SK-N-SH treated with all-trans-retinoic acid at 6 μM for 48 hours (cell line): ENCODE measurements around the gene NOX5.

Experiments
- ATAC-seq: fragments of 200-7000 bp; cut with Tn5 transposase; 3 replicates; pipeline ENCODE4 v1.9.1; 2020; ENCODE audit warnings: mild to moderate bottlenecking, moderate library complexity
- ARNTL ChIP-seq: fragments of 450-650 bp; formaldehyde crosslinking; IDR thresholded peaks from 2 replicates; pipeline ENCODE4 v1.5.0; 2020; ENCODE audit warnings: low read depth, mild to moderate bottlenecking, moderate library complexity, borderline replicate concordance
- BACH2 ChIP-seq: fragments of 250-450 bp; sonication (Bioruptor Pico); IDR thresholded peaks from 2 replicates; pipeline ENCODE4 v1.9.0; 2021; ENCODE audit warnings: mild to moderate bottlenecking, borderline replicate concordance
- CSDC2 ChIP-seq: fragments of 250-450 bp; sonication (Bioruptor Pico); IDR thresholded peaks from 2 replicates; pipeline ENCODE4 v1.5.0; 2020; ENCODE audit warnings: mild to moderate bottlenecking, moderate library complexity
- GLIS3 ChIP-seq: fragments of 250-450 bp; sonication (Bioruptor Pico); IDR thresholded peaks from 2 replicates; pipeline ENCODE4 v1.5.0; 2020; ENCODE audit warnings: mild to moderate bottlenecking, moderate library complexity
- ISL1 ChIP-seq: fragments of 250-450 bp; sonication (Bioruptor Pico); IDR thresholded peaks from 2 replicates; pipeline ENCODE4 v2.1.2; 2022; ENCODE audit warnings: mild to moderate bottlenecking, moderate library complexity
- OSR1 ChIP-seq: fragments of 250-450 bp; sonication (Bioruptor Pico); IDR thresholded peaks from 2 replicates; pipeline ENCODE4 v1.8.0; 2022; ENCODE audit warnings: moderate library complexity, mild to moderate bottlenecking, inconsistent platforms
- PPARA ChIP-seq: fragments of 250-450 bp; sonication (Bioruptor Pico); IDR thresholded peaks from 2 replicates; pipeline ENCODE4 v1.5.0; 2020; ENCODE audit warnings: mild to moderate bottlenecking, borderline replicate concordance
- RARB ChIP-seq: fragments of 250-450 bp; sonication (Bioruptor Pico); IDR thresholded peaks from 2 replicates; pipeline ENCODE4 v1.8.0; 2021; ENCODE audit warnings: mild to moderate bottlenecking, moderate library complexity
- SNAI2 ChIP-seq: fragments of 250-450 bp; sonication (Bioruptor Pico); IDR thresholded peaks from 2 replicates; pipeline ENCODE4 v1.5.0; 2020; ENCODE audit warnings: mild to moderate bottlenecking, moderate library complexity
- ZFP3 ChIP-seq: fragments of 250-450 bp; sonication (Bioruptor Pico); IDR thresholded peaks from 2 replicates; pipeline ENCODE4 v1.5.0; 2020; ENCODE audit warnings: mild to moderate bottlenecking, moderate library complexity
- ZFP30 ChIP-seq: fragments of 450-650 bp; formaldehyde crosslinking; IDR thresholded peaks from 2 replicates; pipeline ENCODE4 v1.5.0; 2022; ENCODE audit warnings: mild to moderate bottlenecking, moderate library complexity
- ZNF565 ChIP-seq: fragments of 450-650 bp; formaldehyde crosslinking; conservative IDR thresholded peaks from 2 replicates; pipeline ENCODE4 v1.5.0; 2020; ENCODE audit warnings: low read depth, mild to moderate bottlenecking, moderate library complexity
- ZNF70 ChIP-seq: fragments of 450-650 bp; formaldehyde crosslinking; IDR thresholded peaks from 2 replicates; pipeline ENCODE4 v1.5.0; 2020; ENCODE audit warnings: mild to moderate bottlenecking, moderate library complexity
- ZNF8 ChIP-seq: fragments of 450-650 bp; formaldehyde crosslinking; IDR thresholded peaks from 2 replicates; pipeline ENCODE4 v1.5.0; 2020; ENCODE audit warnings: mild to moderate bottlenecking, moderate library complexity
- TF ChIP-seq, protein P1 (sequence below): fragments of 250-450 bp; sonication (Bioruptor Pico); IDR thresholded peaks from 2 replicates; pipeline ENCODE4 v1.5.1; 2021; ENCODE audit warnings: mild to moderate bottlenecking, moderate library complexity
- TF ChIP-seq, protein P2 (sequence below): fragments of 250-450 bp; sonication (Bioruptor Pico); IDR thresholded peaks from 2 replicates; pipeline ENCODE4 v1.8.0; 2020; ENCODE audit warnings: mild to moderate bottlenecking, moderate library complexity, borderline replicate concordance
- TF ChIP-seq, protein P3 (sequence below): fragments of 250-450 bp; sonication (Bioruptor Pico); IDR thresholded peaks from 2 replicates; pipeline ENCODE4 v1.8.0; 2021; ENCODE audit warnings: low read depth, mild to moderate bottlenecking, moderate library complexity, borderline replicate concordance
- TF ChIP-seq, protein P4 (sequence below): fragments of 250-450 bp; sonication (Bioruptor Pico); IDR thresholded peaks from 2 replicates; pipeline ENCODE4 v1.5.1; 2020; ENCODE audit warnings: low read depth, mild to moderate bottlenecking, moderate library complexity
- TF ChIP-seq, protein P5 (sequence below): fragments of 250-450 bp; sonication (Bioruptor Pico); IDR thresholded peaks from 2 replicates; pipeline ENCODE4 v1.5.0; 2020; ENCODE audit warnings: mild to moderate bottlenecking, moderate library complexity

Gene NOX5

DNA sequence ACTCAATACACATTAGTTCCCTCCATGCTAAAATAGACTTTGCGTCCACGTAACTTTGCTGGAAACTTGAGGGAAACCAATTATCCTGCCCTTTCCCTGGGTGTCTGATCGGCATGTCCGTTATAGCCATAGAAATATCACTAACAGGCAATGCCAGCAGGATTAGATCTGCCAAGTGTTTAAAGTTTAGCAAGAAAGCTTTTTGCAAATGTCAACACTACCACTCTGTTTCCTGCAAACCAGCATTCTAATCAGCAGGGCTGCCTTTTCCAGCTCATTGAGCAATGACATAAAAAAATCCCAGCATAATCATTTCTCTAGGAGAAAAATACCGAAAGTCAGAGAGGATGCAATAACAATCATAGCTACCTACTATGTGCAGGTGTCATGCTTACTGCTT, 60.9 kb downstream of the NOX5 start:
- TF ChIP-seq ZNF565: no peak
- TF ChIP-seq, protein P1, sequence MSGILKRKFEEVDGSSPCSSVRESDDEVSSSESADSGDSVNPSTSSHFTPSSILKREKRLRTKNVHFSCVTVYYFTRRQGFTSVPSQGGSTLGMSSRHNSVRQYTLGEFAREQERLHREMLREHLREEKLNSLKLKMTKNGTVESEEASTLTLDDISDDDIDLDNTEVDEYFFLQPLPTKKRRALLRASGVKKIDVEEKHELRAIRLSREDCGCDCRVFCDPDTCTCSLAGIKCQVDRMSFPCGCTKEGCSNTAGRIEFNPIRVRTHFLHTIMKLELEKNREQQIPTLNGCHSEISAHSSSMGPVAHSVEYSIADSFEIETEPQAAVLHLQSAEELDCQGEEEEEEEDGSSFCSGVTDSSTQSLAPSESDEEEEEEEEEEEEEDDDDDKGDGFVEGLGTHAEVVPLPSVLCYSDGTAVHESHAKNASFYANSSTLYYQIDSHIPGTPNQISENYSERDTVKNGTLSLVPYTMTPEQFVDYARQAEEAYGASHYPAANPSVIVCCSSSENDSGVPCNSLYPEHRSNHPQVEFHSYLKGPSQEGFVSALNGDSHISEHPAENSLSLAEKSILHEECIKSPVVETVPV (CRISPR knock-in tag): no peak
- no peak for TF ChIP-seq RARB (CRISPR knock-in tag)
- no peak for TF ChIP-seq SNAI2 (CRISPR knock-in tag)
- TF ChIP-seq ZFP3 (CRISPR knock-in tag): no peak
- no peak for TF ChIP-seq ISL1 (CRISPR knock-in tag)
- TF ChIP-seq CSDC2 (CRISPR knock-in tag): no peak

DNA sequence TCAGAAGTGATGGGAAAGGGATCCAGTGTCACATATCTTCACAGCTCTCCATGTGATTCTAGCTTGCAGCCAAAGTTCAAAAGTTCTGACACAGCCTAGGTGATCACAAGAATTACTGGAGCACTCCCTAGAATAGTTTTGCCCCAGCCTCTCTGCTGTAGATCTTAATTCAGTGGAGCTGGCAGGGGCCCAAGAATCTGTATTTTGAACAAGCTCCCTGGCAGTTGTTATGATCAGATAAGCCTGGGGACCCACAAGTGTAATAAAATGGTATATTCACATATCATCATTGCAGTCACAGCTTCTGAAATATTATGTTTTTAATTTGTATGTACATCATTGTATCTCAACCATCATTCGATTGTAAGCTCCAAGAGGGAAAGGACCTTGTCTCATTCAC, 62.3 kb downstream of the NOX5 start:
- TF ChIP-seq ZNF8 (CRISPR knock-in tag) (no peak), ZFP30 (CRISPR knock-in tag) (no peak), ARNTL (no peak)
- TF ChIP-seq, protein P2, sequence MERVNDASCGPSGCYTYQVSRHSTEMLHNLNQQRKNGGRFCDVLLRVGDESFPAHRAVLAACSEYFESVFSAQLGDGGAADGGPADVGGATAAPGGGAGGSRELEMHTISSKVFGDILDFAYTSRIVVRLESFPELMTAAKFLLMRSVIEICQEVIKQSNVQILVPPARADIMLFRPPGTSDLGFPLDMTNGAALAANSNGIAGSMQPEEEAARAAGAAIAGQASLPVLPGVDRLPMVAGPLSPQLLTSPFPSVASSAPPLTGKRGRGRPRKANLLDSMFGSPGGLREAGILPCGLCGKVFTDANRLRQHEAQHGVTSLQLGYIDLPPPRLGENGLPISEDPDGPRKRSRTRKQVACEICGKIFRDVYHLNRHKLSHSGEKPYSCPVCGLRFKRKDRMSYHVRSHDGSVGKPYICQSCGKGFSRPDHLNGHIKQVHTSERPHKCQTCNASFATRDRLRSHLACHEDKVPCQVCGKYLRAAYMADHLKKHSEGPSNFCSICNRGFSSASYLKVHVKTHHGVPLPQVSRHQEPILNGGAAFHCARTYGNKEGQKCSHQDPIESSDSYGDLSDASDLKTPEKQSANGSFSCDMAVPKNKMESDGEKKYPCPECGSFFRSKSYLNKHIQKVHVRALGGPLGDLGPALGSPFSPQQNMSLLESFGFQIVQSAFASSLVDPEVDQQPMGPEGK: no peak
- ATAC-seq: no peak

More for the DNA sequence above, 60.9 kb downstream of the NOX5 start:
- no peak for ATAC-seq

DNA sequence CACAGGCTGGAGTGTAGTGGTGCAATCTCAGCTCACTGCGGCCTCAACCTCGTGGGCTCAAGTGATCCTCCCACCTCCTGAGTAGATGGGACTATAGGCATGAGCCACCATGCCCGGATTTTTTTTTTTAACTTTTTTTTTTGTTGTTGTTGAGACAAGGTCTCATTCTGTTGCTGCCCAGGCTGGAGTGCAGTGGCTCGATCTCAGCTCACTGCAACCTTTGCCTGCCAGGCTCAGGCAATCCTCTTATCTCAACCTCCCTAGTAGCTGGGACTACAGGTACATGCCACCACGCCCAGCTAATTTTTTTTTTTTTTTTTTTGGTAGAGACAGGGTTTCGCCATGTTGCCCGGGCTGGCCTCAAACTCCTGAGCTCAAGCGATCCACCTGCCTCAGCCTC, 64.1 kb downstream of the NOX5 start:
- TF ChIP-seq BACH2 (CRISPR knock-in tag): no peak
- no peak for TF ChIP-seq ZNF565
- no peak for TF ChIP-seq GLIS3 (CRISPR knock-in tag)
- no peak for TF ChIP-seq ISL1 (CRISPR knock-in tag)
- TF ChIP-seq ZNF8 (CRISPR knock-in tag): no peak
- no peak for TF ChIP-seq ARNTL
- no peak for TF ChIP-seq CSDC2 (CRISPR knock-in tag)
- TF ChIP-seq, protein P3, sequence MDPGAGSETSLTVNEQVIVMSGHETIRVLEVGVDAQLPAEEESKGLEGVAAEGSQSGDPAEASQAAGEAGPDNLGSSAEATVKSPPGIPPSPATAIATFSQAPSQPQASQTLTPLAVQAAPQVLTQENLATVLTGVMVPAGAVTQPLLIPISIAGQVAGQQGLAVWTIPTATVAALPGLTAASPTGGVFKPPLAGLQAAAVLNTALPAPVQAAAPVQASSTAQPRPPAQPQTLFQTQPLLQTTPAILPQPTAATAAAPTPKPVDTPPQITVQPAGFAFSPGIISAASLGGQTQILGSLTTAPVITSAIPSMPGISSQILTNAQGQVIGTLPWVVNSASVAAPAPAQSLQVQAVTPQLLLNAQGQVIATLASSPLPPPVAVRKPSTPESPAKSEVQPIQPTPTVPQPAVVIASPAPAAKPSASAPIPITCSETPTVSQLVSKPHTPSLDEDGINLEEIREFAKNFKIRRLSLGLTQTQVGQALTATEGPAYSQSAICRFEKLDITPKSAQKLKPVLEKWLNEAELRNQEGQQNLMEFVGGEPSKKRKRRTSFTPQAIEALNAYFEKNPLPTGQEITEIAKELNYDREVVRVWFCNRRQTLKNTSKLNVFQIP (CRISPR knock-in tag): no peak
- TF ChIP-seq, protein P2: no peak
- TF ChIP-seq ZNF70 (CRISPR knock-in tag): no peak
- TF ChIP-seq ZFP3 (CRISPR knock-in tag): no peak
- TF ChIP-seq, protein P4, sequence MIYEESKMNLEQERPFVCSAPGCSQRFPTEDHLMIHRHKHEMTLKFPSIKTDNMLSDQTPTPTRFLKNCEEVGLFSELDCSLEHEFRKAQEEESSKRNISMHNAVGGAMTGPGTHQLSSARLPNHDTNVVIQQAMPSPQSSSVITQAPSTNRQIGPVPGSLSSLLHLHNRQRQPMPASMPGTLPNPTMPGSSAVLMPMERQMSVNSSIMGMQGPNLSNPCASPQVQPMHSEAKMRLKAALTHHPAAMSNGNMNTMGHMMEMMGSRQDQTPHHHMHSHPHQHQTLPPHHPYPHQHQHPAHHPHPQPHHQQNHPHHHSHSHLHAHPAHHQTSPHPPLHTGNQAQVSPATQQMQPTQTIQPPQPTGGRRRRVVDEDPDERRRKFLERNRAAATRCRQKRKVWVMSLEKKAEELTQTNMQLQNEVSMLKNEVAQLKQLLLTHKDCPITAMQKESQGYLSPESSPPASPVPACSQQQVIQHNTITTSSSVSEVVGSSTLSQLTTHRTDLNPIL (CRISPR knock-in tag): no peak
- TF ChIP-seq OSR1 (CRISPR knock-in tag): no peak
- no peak for ATAC-seq

DNA sequence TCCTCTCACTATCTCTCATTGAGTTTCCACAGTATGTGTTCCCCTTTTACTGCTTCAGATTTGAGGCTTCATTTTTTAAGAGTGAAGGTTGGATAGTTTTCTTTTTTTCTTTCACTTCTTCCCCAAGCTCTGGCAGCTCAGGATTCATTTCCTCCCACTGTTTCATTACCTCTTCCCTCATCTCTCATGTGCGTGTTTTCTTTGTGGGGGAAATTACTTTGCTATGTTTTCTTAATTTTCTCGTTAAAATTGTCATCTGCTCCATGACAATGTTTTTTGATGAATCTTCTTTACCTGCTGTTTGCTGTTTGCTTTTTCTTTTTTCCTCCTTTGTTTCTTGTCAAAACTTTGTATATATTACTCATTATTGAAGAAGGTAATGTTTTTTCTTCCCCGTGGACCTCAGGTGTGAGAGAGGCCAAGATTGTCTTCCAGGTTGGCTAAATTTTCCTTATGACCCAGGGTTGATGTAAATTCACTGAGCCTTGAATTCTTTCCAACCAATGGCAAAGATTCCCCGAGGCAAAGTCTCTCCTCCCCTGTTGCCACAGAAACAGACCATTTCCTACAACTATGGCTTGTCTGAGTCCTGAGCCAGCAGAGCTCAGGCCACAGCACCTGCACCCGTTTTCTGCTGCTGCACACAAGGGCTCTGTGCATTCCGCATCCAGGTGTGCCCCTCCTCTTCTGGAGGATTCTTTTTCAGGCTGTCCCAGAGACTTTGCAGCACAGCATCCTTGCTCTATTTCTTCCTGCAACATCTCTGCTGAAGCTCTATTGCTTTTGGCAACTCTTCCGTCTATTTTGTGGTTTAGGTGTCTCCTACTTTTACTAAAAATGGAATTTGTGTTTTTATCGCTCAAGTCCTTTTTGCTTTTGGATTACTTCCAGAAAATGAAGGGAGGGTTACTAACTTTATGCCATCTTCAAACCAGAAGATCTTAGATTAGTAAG, 66.1 kb downstream of the NOX5 start:
- peak; percentile 33; the same call in 2 of the 3 replicates for ATAC-seq
- TF ChIP-seq, protein P4 (CRISPR knock-in tag): no peak
- TF ChIP-seq RARB (CRISPR knock-in tag): no peak
- no peak for TF ChIP-seq PPARA (CRISPR knock-in tag)
- TF ChIP-seq, protein P5, sequence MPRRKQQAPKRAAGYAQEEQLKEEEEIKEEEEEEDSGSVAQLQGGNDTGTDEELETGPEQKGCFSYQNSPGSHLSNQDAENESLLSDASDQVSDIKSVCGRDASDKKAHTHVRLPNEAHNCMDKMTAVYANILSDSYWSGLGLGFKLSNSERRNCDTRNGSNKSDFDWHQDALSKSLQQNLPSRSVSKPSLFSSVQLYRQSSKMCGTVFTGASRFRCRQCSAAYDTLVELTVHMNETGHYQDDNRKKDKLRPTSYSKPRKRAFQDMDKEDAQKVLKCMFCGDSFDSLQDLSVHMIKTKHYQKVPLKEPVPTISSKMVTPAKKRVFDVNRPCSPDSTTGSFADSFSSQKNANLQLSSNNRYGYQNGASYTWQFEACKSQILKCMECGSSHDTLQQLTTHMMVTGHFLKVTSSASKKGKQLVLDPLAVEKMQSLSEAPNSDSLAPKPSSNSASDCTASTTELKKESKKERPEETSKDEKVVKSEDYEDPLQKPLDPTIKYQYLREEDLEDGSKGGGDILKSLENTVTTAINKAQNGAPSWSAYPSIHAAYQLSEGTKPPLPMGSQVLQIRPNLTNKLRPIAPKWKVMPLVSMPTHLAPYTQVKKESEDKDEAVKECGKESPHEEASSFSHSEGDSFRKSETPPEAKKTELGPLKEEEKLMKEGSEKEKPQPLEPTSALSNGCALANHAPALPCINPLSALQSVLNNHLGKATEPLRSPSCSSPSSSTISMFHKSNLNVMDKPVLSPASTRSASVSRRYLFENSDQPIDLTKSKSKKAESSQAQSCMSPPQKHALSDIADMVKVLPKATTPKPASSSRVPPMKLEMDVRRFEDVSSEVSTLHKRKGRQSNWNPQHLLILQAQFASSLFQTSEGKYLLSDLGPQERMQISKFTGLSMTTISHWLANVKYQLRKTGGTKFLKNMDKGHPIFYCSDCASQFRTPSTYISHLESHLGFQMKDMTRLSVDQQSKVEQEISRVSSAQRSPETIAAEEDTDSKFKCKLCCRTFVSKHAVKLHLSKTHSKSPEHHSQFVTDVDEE (CRISPR knock-in tag): no peak
- TF ChIP-seq ISL1 (CRISPR knock-in tag): no peak
- no peak for TF ChIP-seq BACH2 (CRISPR knock-in tag)
- no peak for TF ChIP-seq ZNF565
- TF ChIP-seq, protein P2: no peak
- no peak for TF ChIP-seq ARNTL
